GM12878 (cell line): Measurements from ENCODE around the gene LMAN1L. TPM values are rescaled to one million over a fixed set of nuclear protein-coding genes. Genes with fewer than 3 reads are reported as not detected.

ENCODE experiments used
- ATF2 ChIP-seq: IDR thresholded peaks from 2 replicates; pipeline ENCODE4 v1.6.1; 2012; ENCODE audit warnings: low read length, inconsistent platforms
- ATF7 ChIP-seq: fragments of 450-650 bp; IDR thresholded peaks from 2 replicates; pipeline ENCODE4 v1.6.1; 2016; ENCODE audit warnings: low read depth, mild to moderate bottlenecking
- BACH1 ChIP-seq: fragments of 450-650 bp; IDR thresholded peaks from 2 replicates; pipeline ENCODE4 v1.6.1; 2017; ENCODE audit warnings: mild to moderate bottlenecking, borderline replicate concordance
- CHD4 ChIP-seq: fragments of 200-600 bp; sonication (generic); IDR thresholded peaks from 2 replicates; pipeline ENCODE4 v1.6.1; 2016; ENCODE audit warnings: mild to moderate bottlenecking
- EGR1 ChIP-seq, 2 experiments: IDR thresholded peaks; 1 replicate in 1 of 2; 2 replicates in 1 of 2; pipeline ENCODE4 v1.6.1; 2011 to 2012; ENCODE audit warnings: low read depth in 2 of 2, low read length in 2 of 2, borderline replicate concordance in 1 of 2, mild to moderate bottlenecking in 1 of 2, moderate library complexity in 1 of 2
- FOS ChIP-seq: IDR thresholded peaks from 3 replicates; pipeline ENCODE4 v1.6.1; 2011; ENCODE audit warnings: borderline replicate concordance; ENCODE audit not compliant: insufficient read length; ENCODE audit errors: extremely low read depth
- IRF5 ChIP-seq: fragments of 450-650 bp; IDR thresholded peaks from 2 replicates; pipeline ENCODE4 v1.6.1; 2017; ENCODE audit warnings: borderline replicate concordance
- KLF5 ChIP-seq: fragments of 450-650 bp; IDR thresholded peaks from 2 replicates; pipeline ENCODE4 v1.6.1; 2014; ENCODE audit warnings: mild to moderate bottlenecking; ENCODE audit not compliant: partially characterized antibody
- POLR2A ChIP-seq: IDR thresholded peaks from 2 replicates; pipeline ENCODE4 v1.6.1; 2011; ENCODE audit warnings: low read depth, mild to moderate bottlenecking, low read length
- RCOR1 ChIP-seq: conservative IDR thresholded peaks from 2 replicates; pipeline ENCODE4 v1.6.1; 2012; ENCODE audit warnings: low read depth, low read length, improper control_type of control experiment
- RELA ChIP-seq: fragments of 450-650 bp; IDR thresholded peaks from 2 replicates; pipeline ENCODE4 v1.8.0; 2014; ENCODE audit warnings: borderline replicate concordance; ENCODE audit not compliant: partially characterized antibody
- SMAD1 ChIP-seq: fragments of 450-650 bp; IDR thresholded peaks from 2 replicates; pipeline ENCODE4 v1.6.1; 2018; ENCODE audit warnings: mild to moderate bottlenecking, low read depth; ENCODE audit not compliant: partially characterized antibody
- SMAD5 ChIP-seq: IDR thresholded peaks from 2 replicates; pipeline ENCODE4 v1.6.1; 2016; ENCODE audit warnings: antibody characterized with exemption, low read depth
- SREBF1 ChIP-seq: IDR thresholded peaks from 2 replicates; pipeline ENCODE4 v1.6.1; 2012; ENCODE audit warnings: mild to moderate bottlenecking, low read length
- SRF ChIP-seq, 2 experiments: IDR thresholded peaks; 2 replicates each; pipeline ENCODE4 v1.6.1; 2011; ENCODE audit warnings: low read depth in 2 of 2, low read length in 2 of 2, mild to moderate bottlenecking in 1 of 2, moderate library complexity in 1 of 2
- STAT3 ChIP-seq: IDR thresholded peaks from 2 replicates; pipeline ENCODE4 v1.6.1; 2011; ENCODE audit warnings: low read depth, low read length, improper control_type of control experiment
- TCF3 ChIP-seq: IDR thresholded peaks from 2 replicates; pipeline ENCODE4 v1.6.1; 2012; ENCODE audit warnings: low read depth, mild to moderate bottlenecking, low read length, borderline replicate concordance; ENCODE audit not compliant: insufficient read depth
- YBX1 ChIP-seq: fragments of 450-650 bp; IDR thresholded peaks from 2 replicates; pipeline ENCODE4 v1.6.1; 2016; ENCODE audit warnings: antibody characterized with exemption
- ZBED1 ChIP-seq: IDR thresholded peaks from 2 replicates; pipeline ENCODE4 v1.6.1; 2016; ENCODE audit warnings: borderline replicate concordance
- ZNF274 ChIP-seq: IDR thresholded peaks from one replicate; pipeline ENCODE4 v1.8.0; 2011; ENCODE audit not compliant: insufficient read length, insufficient read depth
- ZSCAN29 ChIP-seq: fragments of 450-650 bp; IDR thresholded peaks from 2 replicates; pipeline ENCODE4 v1.6.1; 2017; ENCODE audit warnings: mild to moderate bottlenecking, moderate library complexity
- polyA plus RNA-seq, 11 experiments: library from polyadenylated mRNA; depleted of rRNA in 4 of 11; unstranded in 6 of 11; stranded (reverse) in 5 of 11; fragments of >200 nt; fragmentation: Nextera tagmentation in 4 of 11; fragmentation: Illumina TruSeq in 1 of 11; extraction: Ambion mirVana in 4 of 11; extraction: Trizol in 1 of 11; gene quantifications; 1 replicate in 1 of 11; 2 replicates in 10 of 11; pipeline versions ENCODE4 v1.2.1 to v1.2.3, GENCODE V29; 2011 to 2016; ENCODE audit warnings: inconsistent platforms in 2 of 11, missing spikeins in 2 of 11, low read depth in 1 of 11
- total RNA-seq, 4 experiments: library from RNA; depleted of rRNA in 3 of 4; stranded (reverse); fragments of >200 nt in 3 of 4; fragmentation: Illumina TruSeq in 1 of 4; extraction: Trizol in 1 of 4; gene quantifications; 2 replicates each; pipeline versions ENCODE4 v1.2.1 to v1.2.3, GENCODE V29; 2013 to 2021
- TF ChIP-seq, protein P1 (sequence below): IDR thresholded peaks from 2 replicates; pipeline ENCODE4 v1.6.1; 2011; ENCODE audit warnings: borderline replicate concordance, low read depth, mild to moderate bottlenecking, moderate library complexity, mixed read lengths, low read length; ENCODE audit not compliant: insufficient read depth; ENCODE audit errors: extremely low read length
- TF ChIP-seq, protein P2 (sequence below): fragments of 450-650 bp; IDR thresholded peaks from 2 replicates; pipeline ENCODE4 v1.6.1; 2018; ENCODE audit warnings: mild to moderate bottlenecking, low read depth, moderate library complexity; ENCODE audit not compliant: partially characterized antibody
- TF ChIP-seq, protein P3 (sequence below): IDR thresholded peaks from 2 replicates; pipeline ENCODE4 v1.6.1; 2011; ENCODE audit warnings: low read depth, mild to moderate bottlenecking, low read length, moderate library complexity, borderline replicate concordance; ENCODE audit errors: extremely low read depth

LMAN1L gene
- total and polyA plus RNA-seq, 10 of the 15 experiments (the other 5 are each of a cell fraction or from before 2014, with no cell fraction given) = not detected

GRCh38 chr15:74842581-74843444 lies 30.2 kb downstream of the LMAN1L start, which contains the start of gene ULK3 (continued):
- TF ChIP-seq SMAD1 (no peak), BACH1 (peak; percentile 87; the same call in 1 of the 2 replicates), EGR1 (IDR thresholded peaks at IDR 0.05; ENCODE audit: borderline replicate concordance in 1 of 2, low read depth in 2 of 2, low read length in 2 of 2) (peak in 1 of 2 experiments; percentile 95; a peak in 2 of 3 replicates), IRF5 (no peak), SREBF1 (no peak), CHD4 (no peak), TCF3 (no peak), STAT3 (no peak), KLF5 (peak; percentile 77), ATF2 (no peak), SMAD5 (no peak; the same call in 1 of the 2 replicates), ATF7 (no peak), RELA (peak; percentile 57), ZSCAN29 (peak; percentile 45; the same call in 1 of the 2 replicates), RCOR1 (no peak), POLR2A (peak; percentile 75), ZNF274 (no peak), YBX1 (no peak), FOS (no peak), SRF (IDR thresholded peaks at IDR 0.05; ENCODE audit: low read depth in 2 of 2, low read length in 2 of 2) (0 out of 4 replicates have a peak, but pooled peaks of 1 of the 2 experiments have one; percentile 16), ZBED1 (0 out of 2 replicates have a peak, but pooled peaks have one; percentile 21)
- TF ChIP-seq, protein P1, sequence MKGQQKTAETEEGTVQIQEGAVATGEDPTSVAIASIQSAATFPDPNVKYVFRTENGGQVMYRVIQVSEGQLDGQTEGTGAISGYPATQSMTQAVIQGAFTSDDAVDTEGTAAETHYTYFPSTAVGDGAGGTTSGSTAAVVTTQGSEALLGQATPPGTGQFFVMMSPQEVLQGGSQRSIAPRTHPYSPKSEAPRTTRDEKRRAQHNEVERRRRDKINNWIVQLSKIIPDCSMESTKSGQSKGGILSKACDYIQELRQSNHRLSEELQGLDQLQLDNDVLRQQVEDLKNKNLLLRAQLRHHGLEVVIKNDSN = peak; percentile 93
- TF ChIP-seq, protein P2, sequence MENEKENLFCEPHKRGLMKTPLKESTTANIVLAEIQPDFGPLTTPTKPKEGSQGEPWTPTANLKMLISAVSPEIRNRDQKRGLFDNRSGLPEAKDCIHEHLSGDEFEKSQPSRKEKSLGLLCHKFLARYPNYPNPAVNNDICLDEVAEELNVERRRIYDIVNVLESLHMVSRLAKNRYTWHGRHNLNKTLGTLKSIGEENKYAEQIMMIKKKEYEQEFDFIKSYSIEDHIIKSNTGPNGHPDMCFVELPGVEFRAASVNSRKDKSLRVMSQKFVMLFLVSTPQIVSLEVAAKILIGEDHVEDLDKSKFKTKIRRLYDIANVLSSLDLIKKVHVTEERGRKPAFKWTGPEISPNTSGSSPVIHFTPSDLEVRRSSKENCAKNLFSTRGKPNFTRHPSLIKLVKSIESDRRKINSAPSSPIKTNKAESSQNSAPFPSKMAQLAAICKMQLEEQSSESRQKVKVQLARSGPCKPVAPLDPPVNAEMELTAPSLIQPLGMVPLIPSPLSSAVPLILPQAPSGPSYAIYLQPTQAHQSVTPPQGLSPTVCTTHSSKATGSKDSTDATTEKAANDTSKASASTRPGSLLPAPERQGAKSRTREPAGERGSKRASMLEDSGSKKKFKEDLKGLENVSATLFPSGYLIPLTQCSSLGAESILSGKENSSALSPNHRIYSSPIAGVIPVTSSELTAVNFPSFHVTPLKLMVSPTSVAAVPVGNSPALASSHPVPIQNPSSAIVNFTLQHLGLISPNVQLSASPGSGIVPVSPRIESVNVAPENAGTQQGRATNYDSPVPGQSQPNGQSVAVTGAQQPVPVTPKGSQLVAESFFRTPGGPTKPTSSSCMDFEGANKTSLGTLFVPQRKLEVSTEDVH = no peak
- TF ChIP-seq, protein P3, sequence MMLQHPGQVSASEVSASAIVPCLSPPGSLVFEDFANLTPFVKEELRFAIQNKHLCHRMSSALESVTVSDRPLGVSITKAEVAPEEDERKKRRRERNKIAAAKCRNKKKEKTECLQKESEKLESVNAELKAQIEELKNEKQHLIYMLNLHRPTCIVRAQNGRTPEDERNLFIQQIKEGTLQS = peak; percentile 73; the same call in 1 of the 2 replicates
